K562 (cell line): ENCODE measurements around the gene C1QTNF5. TPM values are rescaled to one million over a fixed set of nuclear protein-coding genes. Genes with fewer than 3 reads are reported as not detected.
A peak's percentile ranks its signal among the peaks of the same experiment; 100 is the strongest.

Experiments
- ATF2 ChIP-seq: sonication (generic); formaldehyde crosslinking; IDR thresholded peaks from 2 replicates; pipeline ENCODE4 v1.8.1; 2022; ENCODE audit warnings: missing genetic modification reagents
- BACH1 ChIP-seq: fragments of 200-800 bp; sonication (Bioruptor generic); IDR thresholded peaks from 2 replicates; pipeline ENCODE4 v1.6.1; 2016; ENCODE audit warnings: missing genetic modification characterization, missing compliant biosample characterization
- COPS2 ChIP-seq: fragments of 450-650 bp; conservative IDR thresholded peaks from 2 replicates; pipeline ENCODE4 v1.6.1; 2016; ENCODE audit warnings: mild to moderate bottlenecking, moderate library complexity
- CREB1 ChIP-seq, 2 experiments: sonication (generic) in 1 of 2; formaldehyde crosslinking in 1 of 2; IDR thresholded peaks; 2 replicates each; pipeline versions ENCODE4 v1.6.1 to v1.8.0; 2012 to 2022; ENCODE audit warnings: inconsistent platforms in 1 of 2, mild to moderate bottlenecking in 1 of 2, missing genetic modification reagents in 1 of 2, moderate library complexity in 1 of 2
- CTBP1 ChIP-seq: fragments of 450-650 bp; IDR thresholded peaks from 2 replicates; pipeline ENCODE4 v1.6.1; 2016; ENCODE audit warnings: borderline replicate concordance
- CXXC5 ChIP-seq: fragments of 250-450 bp; sonication (Bioruptor Pico); IDR thresholded peaks from 2 replicates; pipeline ENCODE4 v1.8.0; 2022; ENCODE audit warnings: inconsistent platforms, mild to moderate bottlenecking, moderate library complexity
- ESRRB ChIP-seq: fragments of 250-450 bp; sonication (Bioruptor Pico); IDR thresholded peaks from 2 replicates; pipeline ENCODE4 v1.5.0; 2020; ENCODE audit warnings: mild to moderate bottlenecking, moderate library complexity, borderline replicate concordance
- L3MBTL2 ChIP-seq: fragments of 450-650 bp; IDR thresholded peaks from 2 replicates; pipeline ENCODE4 v1.6.1; 2016; ENCODE audit warnings: mild to moderate bottlenecking, moderate library complexity
- LEF1 ChIP-seq: fragments of 450-650 bp; IDR thresholded peaks from 2 replicates; pipeline ENCODE4 v1.6.1; 2016; ENCODE audit warnings: mild to moderate bottlenecking
- MEF2D ChIP-seq: conservative IDR thresholded peaks from 2 replicates; pipeline ENCODE4 v1.6.1; 2016; ENCODE audit warnings: low read depth, missing genetic modification characterization, missing compliant biosample characterization
- NFIX ChIP-seq: fragments of 250-450 bp; sonication (Bioruptor Pico); IDR thresholded peaks from 2 replicates; pipeline ENCODE4 v1.4.0; 2020; ENCODE audit warnings: low read depth, mild to moderate bottlenecking, moderate library complexity
- PCBP2 ChIP-seq: fragments of 200-400 bp; formaldehyde crosslinking; IDR thresholded peaks from 2 replicates; pipeline ENCODE4 v1.6.1; 2018; ENCODE audit warnings: low read length, low read depth, mild to moderate bottlenecking, moderate library complexity; ENCODE audit not compliant: poor library complexity, severe bottlenecking
- POLR2AphosphoS5 ChIP-seq: IDR thresholded peaks from 2 replicates; pipeline ENCODE4 v1.6.1; 2011; ENCODE audit warnings: mild to moderate bottlenecking, low read depth, low read length, moderate library complexity; ENCODE audit not compliant: control insufficient read depth, insufficient read depth
- POLR2G ChIP-seq: fragments of 200-400 bp; formaldehyde crosslinking; IDR thresholded peaks from 2 replicates; pipeline ENCODE4 v1.6.1; 2017; ENCODE audit warnings: low read depth, mild to moderate bottlenecking, antibody characterized with exemption, low read length, moderate library complexity
- RBM17 ChIP-seq: fragments of 200-400 bp; formaldehyde crosslinking; IDR thresholded peaks from 2 replicates; pipeline ENCODE4 v1.6.1; 2017; ENCODE audit warnings: low read depth, mild to moderate bottlenecking, low read length, borderline replicate concordance
- SAFB ChIP-seq: fragments of 200-400 bp; formaldehyde crosslinking; IDR thresholded peaks from 2 replicates; pipeline ENCODE4 v1.6.1; 2017; ENCODE audit warnings: low read depth, low read length, borderline replicate concordance
- SAFB2 ChIP-seq: fragments of 200-400 bp; formaldehyde crosslinking; IDR thresholded peaks from 2 replicates; pipeline ENCODE4 v1.6.1; 2018; ENCODE audit warnings: borderline replicate concordance, low read length, low read depth, moderate library complexity; ENCODE audit not compliant: severe bottlenecking
- SAP30 ChIP-seq: fragments of 200-600 bp; sonication (generic); IDR thresholded peaks from 2 replicates; pipeline ENCODE4 v1.6.1; 2012; ENCODE audit warnings: borderline replicate concordance, low read depth, mild to moderate bottlenecking, moderate library complexity, low read length, control low read depth, inconsistent platforms; ENCODE audit not compliant: insufficient read depth, poor library complexity, severe bottlenecking
- SLC30A9 ChIP-seq: fragments of 250-450 bp; sonication (Bioruptor Pico); IDR thresholded peaks from 2 replicates; pipeline ENCODE4 v1.8.0; 2022; ENCODE audit warnings: mild to moderate bottlenecking, moderate library complexity
- SMAD4 ChIP-seq: fragments of 250-450 bp; sonication (Bioruptor Pico); conservative IDR thresholded peaks from 2 replicates; pipeline ENCODE4 v1.8.0; 2021; ENCODE audit warnings: inconsistent platforms, mild to moderate bottlenecking, moderate library complexity
- TARDBP ChIP-seq: fragments of 450-650 bp; IDR thresholded peaks from 2 replicates; pipeline ENCODE4 v1.6.1; 2016
- THAP7 ChIP-seq: fragments of 250-450 bp; sonication (Bioruptor Pico); IDR thresholded peaks from 2 replicates; pipeline ENCODE4 v1.5.0; 2021
- WHSC1 ChIP-seq: IDR thresholded peaks from one replicate; pipeline ENCODE4 v1.6.1; 2012; ENCODE audit warnings: low read length, control low read depth, inconsistent platforms
- ZBTB7A ChIP-seq: IDR thresholded peaks from 2 replicates; pipeline ENCODE4 v1.6.1; 2011; ENCODE audit warnings: low read depth, mild to moderate bottlenecking, low read length, moderate library complexity, borderline replicate concordance; ENCODE audit not compliant: control insufficient read depth
- ZFX ChIP-seq: sonication (generic); formaldehyde crosslinking; IDR thresholded peaks from 2 replicates; pipeline ENCODE4 v1.8.0; 2022; ENCODE audit warnings: mild to moderate bottlenecking, missing genetic modification reagents, moderate library complexity
- ZNF444 ChIP-seq: fragments of 250-450 bp; sonication (Bioruptor Pico); IDR thresholded peaks from 2 replicates; pipeline ENCODE4 v1.4.0; 2020; ENCODE audit warnings: mild to moderate bottlenecking, moderate library complexity
- ZNF561 ChIP-seq: fragments of 450-650 bp; formaldehyde crosslinking; conservative IDR thresholded peaks from 2 replicates; pipeline ENCODE4 v1.4.0; 2020; ENCODE audit warnings: mild to moderate bottlenecking, moderate library complexity
- ZNF583 ChIP-seq: fragments of 250-450 bp; sonication (Bioruptor Pico); IDR thresholded peaks from 2 replicates; pipeline ENCODE4 v1.4.0; 2020
- polyA plus RNA-seq, 8 experiments: library from polyadenylated mRNA; depleted of rRNA in 4 of 8; stranded (reverse) in 5 of 8; unstranded in 3 of 8; fragments of >200 nt; fragmentation: Nextera tagmentation in 2 of 8; fragmentation: Illumina TruSeq in 1 of 8; extraction: Ambion mirVana in 2 of 8; extraction: Trizol in 1 of 8; gene quantifications; 2 replicates each; pipeline versions ENCODE4 v1.2.1 to v1.2.3, GENCODE V29; 2011 to 2014; ENCODE audit warnings: inconsistent platforms in 1 of 8, missing spikeins in 1 of 8
- total RNA-seq, 7 experiments: library from RNA; depleted of rRNA in 6 of 7; stranded (reverse); fragments of >200 nt in 6 of 7; fragmentation: Illumina TruSeq in 2 of 7; extraction: Trizol in 2 of 7; gene quantifications; 2 replicates each; pipeline versions ENCODE4 v1.2.1 to v1.2.3, GENCODE V29; 2011 to 2021; ENCODE audit warnings: low replicate concordance in 1 of 7

C1QTNF5 gene
- total and polyA plus RNA-seq, 9 of the 15 experiments (the other 6 are each of a cell fraction or from before 2014, with no cell fraction given): 0.07 to 0.76 (median 0.24) TPM; not detected in 1

- TF ChIP-seq SAFB2 (no peak), ZBTB7A (no peak; the same call in 1 of the 2 replicates), SAFB (no peak), POLR2AphosphoS5 (peak; percentile 68), NFIX (CRISPR knock-in tag) (no peak), COPS2 (no peak), ZFX (CRISPR knock-in tag) (peak; percentile 86), SLC30A9 (CRISPR knock-in tag) (no peak), WHSC1 (no peak), ZNF444 (peak; percentile 54; the same call in 1 of the 2 replicates), ATF2 (CRISPR knock-in tag) (no peak), SMAD4 (CRISPR knock-in tag) (peak; percentile 50; the same call in 1 of the 2 replicates), RBM17 (no peak), L3MBTL2 (0 out of 2 replicates have a peak, but pooled peaks have one; percentile 23), BACH1 (tag) (no peak), ZNF561 (CRISPR knock-in tag) (no peak), ZNF583 (CRISPR knock-in tag) (no peak), SAP30 (no peak), PCBP2 (no peak), TARDBP (no peak), CXXC5 (0 out of 2 replicates have a peak, but pooled peaks have one; percentile 37), ESRRB (CRISPR knock-in tag) (no peak), THAP7 (CRISPR knock-in tag) (no peak), POLR2G (peak; percentile 92), CTBP1 (peak; percentile 54; the same call in 1 of the 2 replicates), LEF1 (no peak), MEF2D (tag) (no peak), CREB1 (IDR thresholded peaks at IDR 0.05) (no peak), CREB1 (CRISPR knock-in tag; IDR thresholded peaks at IDR 0.05) (peak; percentile 41)
These were observed 23.7 kb downstream of the C1QTNF5 start, which contains the start of gene MCAM (continued) for GRCh38 chr11:119316729-119317591.
